ENCODE results near the gene TLX3. TPM values are rescaled to one million over a fixed set of nuclear protein-coding genes. Genes with fewer than 3 reads are reported as not detected.

TLX3 gene
- not detected for total RNA-seq

DNA sequence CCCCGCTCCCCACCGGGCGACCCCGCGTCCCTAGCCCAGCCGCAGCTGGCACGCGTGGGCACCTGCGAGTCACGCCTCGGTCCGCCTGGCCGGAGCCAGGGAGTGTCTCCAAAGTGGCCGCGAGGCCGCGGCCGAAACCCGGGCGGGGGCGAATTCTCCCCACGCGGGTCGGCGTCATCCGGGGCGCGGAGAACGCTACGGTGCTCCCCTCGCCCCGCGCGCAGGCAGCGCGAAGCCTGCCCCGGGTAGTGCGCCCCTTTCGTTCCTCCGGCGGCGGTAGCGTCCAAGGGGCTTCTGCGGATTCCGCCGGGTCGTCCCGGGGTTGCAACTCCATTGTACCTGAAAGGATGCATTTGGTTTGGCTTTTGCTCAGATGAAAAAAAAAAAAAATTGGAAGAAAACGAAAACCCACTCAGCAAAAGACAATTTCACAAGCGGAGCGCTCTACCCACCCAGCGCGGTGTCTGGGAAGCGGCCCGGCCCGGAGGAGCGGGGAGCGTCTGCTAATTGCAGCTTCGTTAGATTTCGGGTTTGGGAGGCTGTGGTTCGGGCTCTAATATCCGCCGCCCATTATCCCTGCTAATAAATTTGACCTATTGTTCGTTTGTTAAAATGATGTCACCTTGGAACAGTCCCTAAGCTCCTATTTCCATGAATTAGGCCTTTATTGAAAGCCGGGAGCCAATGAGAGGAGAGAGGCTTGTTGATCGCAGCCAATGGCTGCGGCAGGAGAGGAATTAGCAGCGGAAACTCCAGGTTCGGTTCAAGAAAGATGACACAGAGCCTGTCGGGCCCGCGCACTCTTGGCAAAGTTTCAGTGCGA, at the start of gene TLX3:
Gene TLX3, plus strand, starts transcription at position 796 of the 823 bp plus-strand sequence. CDS start 118 bp downstream, outside the sequence.
- Mint-ChIP-seq H3K27ac (no peak within 1 kb of the TSS), H3K27me3 (peaks cover 57% of the 10 kb centered on the region), H3K4me1 (peaks cover 13% of the 10 kb centered on the region), H3K9me3 (no peaks in the 10 kb centered on the region), H3K4me3 (no peak within 1 kb of the TSS), H3K36me3 (ENCODE audit: low read depth) (peaks cover 7% of the 10 kb centered on the region)
- no peak for ATAC-seq (replicated peaks)

DNA sequence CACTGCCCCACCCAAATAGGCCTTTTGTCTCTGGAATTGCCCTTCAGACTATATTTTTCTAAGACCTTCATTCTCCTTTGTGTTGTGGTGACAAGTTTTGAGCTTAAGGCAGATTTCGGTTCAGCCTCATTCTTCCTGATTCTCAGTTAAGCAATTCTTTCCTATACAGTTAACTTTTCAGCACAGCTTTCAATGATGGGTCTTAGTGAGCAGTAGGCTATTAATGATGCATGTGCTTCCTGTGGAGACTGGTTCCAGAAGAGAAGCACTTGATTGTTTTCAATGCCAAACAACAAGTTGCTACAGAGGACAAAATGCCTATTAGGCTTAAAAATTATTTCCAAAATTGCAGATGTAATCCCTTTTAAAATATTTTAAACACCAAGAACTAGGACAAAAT, 47.7 kb upstream of the TLX3 start:
- H3K9me3 Mint-ChIP-seq = no peaks in the 10 kb centered on the region
- no peak overlapping the region for H3K4me3 Mint-ChIP-seq
- H3K4me1 Mint-ChIP-seq = peaks cover 7% of the 10 kb centered on the region
- ATAC-seq (replicated peaks) = no peak
- H3K27me3 Mint-ChIP-seq = no peaks in the 10 kb centered on the region
- H3K36me3 Mint-ChIP-seq (ENCODE audit: low read depth) = no peaks in the 10 kb centered on the region
- no peak overlapping the region for H3K27ac Mint-ChIP-seq

DNA sequence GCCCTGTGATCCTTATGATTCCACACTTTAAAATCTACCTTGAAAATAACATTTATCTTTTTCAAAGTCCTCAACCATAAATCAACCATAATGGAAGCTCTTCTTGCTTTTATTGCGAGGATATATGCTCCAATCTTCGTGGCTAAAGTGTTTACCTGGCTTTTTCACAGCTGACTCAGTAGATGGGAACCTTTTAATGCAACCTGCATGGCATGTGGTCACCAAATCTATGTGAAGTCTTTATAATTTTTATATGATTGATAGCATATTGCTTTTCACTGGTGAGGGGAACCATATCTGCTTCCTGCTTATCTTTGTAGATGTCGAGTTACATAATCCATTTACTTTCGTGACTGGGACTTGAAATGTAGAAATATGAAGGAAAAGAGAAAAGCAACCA, 47.1 kb upstream of the TLX3 start:
- no peaks in the 10 kb centered on the region for H3K27me3 Mint-ChIP-seq

DNA sequence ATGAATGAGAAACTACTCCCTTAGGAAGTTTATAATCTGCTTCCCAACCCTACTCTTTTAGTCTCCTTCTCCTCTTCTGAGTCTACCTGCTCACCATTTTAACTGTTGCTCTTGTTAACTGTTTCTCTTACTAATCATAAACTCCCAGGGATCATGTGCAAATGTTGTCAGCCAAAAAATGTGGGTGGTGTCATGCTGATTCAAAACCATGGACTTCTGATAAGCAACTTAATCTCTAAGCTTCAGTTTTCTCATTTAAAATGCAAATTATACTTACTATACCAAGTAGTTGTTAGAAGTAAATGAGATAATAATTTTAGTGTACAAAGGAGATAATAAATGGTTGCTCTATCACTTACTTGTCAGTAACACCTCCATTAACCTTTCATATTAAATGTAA, 45.9 kb upstream of the TLX3 start:
- Mint-ChIP-seq H3K4me3 (no peak overlapping the region), H3K36me3 (ENCODE audit: low read depth) (no peaks in the 10 kb centered on the region), H3K4me1 (peaks cover 7% of the 10 kb centered on the region), H3K9me3 (no peaks in the 10 kb centered on the region), H3K27me3 (no peaks in the 10 kb centered on the region), H3K27ac (no peak overlapping the region)
- no peak for ATAC-seq (replicated peaks)

More for the DNA sequence above, 47.1 kb upstream of the TLX3 start:
- H3K36me3 Mint-ChIP-seq (ENCODE audit: low read depth) = no peaks in the 10 kb centered on the region
- H3K4me3 Mint-ChIP-seq = no peak overlapping the region
- H3K9me3 Mint-ChIP-seq = no peaks in the 10 kb centered on the region
- H3K4me1 Mint-ChIP-seq = peaks cover 7% of the 10 kb centered on the region
- no peak overlapping the region for H3K27ac Mint-ChIP-seq
- no peak for ATAC-seq (replicated peaks)

DNA sequence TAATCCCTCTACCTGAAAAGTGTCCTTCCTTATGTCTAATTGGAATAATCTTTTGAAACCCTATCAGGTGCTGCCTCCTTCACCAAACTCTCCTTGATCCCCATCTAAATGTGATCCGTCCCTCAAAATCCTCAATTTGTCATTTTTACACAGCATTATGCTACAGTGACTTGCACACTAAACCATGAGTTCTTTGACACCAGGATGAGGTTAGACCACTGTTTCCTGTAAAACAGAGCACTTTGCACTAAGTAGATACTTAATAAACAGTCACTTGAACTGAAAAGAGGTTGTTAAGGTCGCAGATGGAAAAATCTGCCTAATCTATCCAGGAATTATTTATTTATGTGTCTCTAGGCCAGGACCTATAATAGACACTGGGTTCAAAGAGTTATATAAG, 44.2 kb upstream of the TLX3 start:
- Mint-ChIP-seq H3K4me1 (peaks cover 7% of the 10 kb centered on the region), H3K36me3 (ENCODE audit: low read depth) (no peaks in the 10 kb centered on the region), H3K4me3 (no peak overlapping the region), H3K27me3 (no peaks in the 10 kb centered on the region), H3K9me3 (no peaks in the 10 kb centered on the region), H3K27ac (no peak overlapping the region)
- peak; percentile 58 for ATAC-seq (replicated peaks)

DNA sequence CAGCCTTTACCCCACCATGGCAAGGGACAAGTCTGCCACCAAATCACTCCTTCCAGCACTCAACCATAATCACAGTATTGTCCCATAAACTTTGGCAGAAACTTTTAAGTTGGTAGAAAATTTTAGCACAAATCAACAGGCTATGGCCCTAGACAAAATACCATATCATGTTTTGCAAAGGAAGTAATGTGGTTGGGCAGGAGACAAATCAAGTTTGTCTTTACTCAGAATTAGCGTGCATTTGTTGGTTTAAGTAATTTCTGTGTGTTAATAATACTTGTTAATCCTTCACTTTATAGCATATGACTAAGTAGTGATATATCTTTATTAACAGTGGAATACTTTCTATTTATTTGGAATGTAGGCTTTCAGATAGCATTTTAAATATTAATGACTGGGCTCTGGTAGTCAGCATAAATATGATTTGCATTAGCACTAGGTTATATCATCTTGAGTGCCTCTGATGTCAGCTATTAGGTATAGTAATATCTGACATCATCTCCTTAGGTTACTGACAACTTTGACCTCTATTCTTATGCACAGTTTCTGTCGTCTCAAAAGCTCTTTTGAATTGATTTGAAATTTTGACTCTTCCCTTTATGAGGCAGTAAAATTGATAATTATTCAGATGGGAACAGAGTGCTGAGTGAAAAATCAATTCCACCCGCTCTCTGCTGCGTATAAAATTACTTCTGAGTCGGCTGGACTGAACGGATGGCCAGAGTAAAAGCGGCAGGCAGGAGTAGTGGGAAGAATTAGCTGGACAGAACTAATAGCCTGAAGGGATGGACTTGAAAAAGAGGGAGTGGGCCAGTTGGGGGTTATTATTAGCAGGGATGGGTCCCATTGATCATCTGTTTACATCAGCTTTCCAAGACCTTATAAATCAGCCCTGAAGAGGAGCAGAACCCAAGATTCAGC, 40.1 kb upstream of the TLX3 start:
- H3K27me3 Mint-ChIP-seq = peaks cover 9% of the 10 kb centered on the region
- ATAC-seq (replicated peaks) = no peak
- peaks cover 3% of the 10 kb centered on the region for H3K9me3 Mint-ChIP-seq
- H3K4me1 Mint-ChIP-seq = peaks cover 7% of the 10 kb centered on the region
- H3K36me3 Mint-ChIP-seq (ENCODE audit: low read depth) = no peaks in the 10 kb centered on the region
- no peak overlapping the region for H3K27ac Mint-ChIP-seq
- no peak overlapping the region for H3K4me3 Mint-ChIP-seq

DNA sequence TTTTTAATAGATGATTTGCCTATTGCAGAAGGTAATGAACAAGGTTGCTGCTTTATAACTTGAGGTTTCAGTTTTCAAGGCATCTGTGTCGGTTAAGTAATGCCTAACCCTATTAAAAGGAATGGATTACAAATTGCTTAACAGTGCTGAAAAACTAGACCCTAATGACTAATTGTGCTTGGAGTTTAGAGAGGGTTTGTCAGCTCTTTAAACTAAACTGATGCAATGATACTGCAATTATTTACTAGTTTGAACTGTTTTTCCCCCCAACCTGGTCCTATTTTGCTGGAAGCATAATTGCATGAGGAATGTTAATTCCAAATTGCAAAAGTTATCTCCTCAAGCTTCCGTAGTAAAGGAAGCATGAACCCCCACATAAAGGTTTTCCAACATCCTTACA, 39.3 kb upstream of the TLX3 start:
- ATAC-seq (replicated peaks) = no peak
- Mint-ChIP-seq H3K27me3 (peaks cover 9% of the 10 kb centered on the region), H3K4me3 (no peak overlapping the region), H3K9me3 (peaks cover 3% of the 10 kb centered on the region), H3K36me3 (ENCODE audit: low read depth) (no peaks in the 10 kb centered on the region), H3K4me1 (peaks cover 4% of the 10 kb centered on the region), H3K27ac (no peak overlapping the region)

DNA sequence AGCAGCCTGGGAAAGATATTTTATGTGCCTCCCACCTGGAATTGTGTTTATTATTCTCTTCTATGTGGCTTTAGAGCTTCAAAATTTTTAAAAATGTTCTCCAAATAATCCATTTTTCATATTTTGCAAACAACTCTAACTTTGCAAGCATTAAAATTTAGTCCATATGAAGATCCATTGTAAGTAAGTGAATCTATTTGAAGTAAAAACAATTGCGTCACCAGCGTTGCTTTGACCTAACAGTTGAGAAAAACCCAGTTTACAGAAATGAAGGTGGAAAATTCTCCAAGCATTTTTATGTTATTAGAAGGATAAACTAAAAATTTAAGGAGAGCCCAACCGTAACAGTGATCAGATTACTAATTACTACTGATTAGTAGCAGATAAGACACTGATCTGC, 38.9 kb upstream of the TLX3 start:
- no peak overlapping the region for H3K4me3 Mint-ChIP-seq
- no peak for ATAC-seq (replicated peaks)
- H3K4me1 Mint-ChIP-seq = peaks cover under 1% of the 10 kb centered on the region
- no peaks in the 10 kb centered on the region for H3K36me3 Mint-ChIP-seq (ENCODE audit: low read depth)
- H3K27ac Mint-ChIP-seq = no peak overlapping the region
- peaks cover 3% of the 10 kb centered on the region for H3K9me3 Mint-ChIP-seq
- H3K27me3 Mint-ChIP-seq = peaks cover 9% of the 10 kb centered on the region

DNA sequence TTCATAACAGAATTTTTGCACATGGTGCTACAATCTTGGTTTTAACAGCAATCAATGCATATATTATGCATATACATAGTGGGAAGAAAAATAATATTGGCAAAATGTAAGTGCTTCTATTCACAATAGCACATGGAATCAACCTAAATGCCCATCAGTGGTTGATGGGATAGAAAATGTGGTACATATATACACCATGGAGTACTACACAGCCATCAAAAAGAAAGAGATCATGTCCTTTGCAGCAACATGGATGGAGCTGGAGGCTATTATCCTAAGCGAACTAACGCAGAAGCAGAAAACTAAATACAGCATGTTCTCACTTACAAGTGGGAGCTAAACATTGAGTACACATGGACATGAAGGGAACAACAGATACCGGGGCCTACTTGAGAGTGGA, 37.2 kb upstream of the TLX3 start:
- no peaks in the 10 kb centered on the region for H3K36me3 Mint-ChIP-seq (ENCODE audit: low read depth)
- peaks cover 3% of the 10 kb centered on the region for H3K9me3 Mint-ChIP-seq
- H3K4me1 Mint-ChIP-seq = no peaks in the 10 kb centered on the region
- peaks cover 9% of the 10 kb centered on the region for H3K27me3 Mint-ChIP-seq
- no peak for ATAC-seq (replicated peaks)
- no peak overlapping the region for H3K4me3 Mint-ChIP-seq
- H3K27ac Mint-ChIP-seq = no peak overlapping the region

DNA sequence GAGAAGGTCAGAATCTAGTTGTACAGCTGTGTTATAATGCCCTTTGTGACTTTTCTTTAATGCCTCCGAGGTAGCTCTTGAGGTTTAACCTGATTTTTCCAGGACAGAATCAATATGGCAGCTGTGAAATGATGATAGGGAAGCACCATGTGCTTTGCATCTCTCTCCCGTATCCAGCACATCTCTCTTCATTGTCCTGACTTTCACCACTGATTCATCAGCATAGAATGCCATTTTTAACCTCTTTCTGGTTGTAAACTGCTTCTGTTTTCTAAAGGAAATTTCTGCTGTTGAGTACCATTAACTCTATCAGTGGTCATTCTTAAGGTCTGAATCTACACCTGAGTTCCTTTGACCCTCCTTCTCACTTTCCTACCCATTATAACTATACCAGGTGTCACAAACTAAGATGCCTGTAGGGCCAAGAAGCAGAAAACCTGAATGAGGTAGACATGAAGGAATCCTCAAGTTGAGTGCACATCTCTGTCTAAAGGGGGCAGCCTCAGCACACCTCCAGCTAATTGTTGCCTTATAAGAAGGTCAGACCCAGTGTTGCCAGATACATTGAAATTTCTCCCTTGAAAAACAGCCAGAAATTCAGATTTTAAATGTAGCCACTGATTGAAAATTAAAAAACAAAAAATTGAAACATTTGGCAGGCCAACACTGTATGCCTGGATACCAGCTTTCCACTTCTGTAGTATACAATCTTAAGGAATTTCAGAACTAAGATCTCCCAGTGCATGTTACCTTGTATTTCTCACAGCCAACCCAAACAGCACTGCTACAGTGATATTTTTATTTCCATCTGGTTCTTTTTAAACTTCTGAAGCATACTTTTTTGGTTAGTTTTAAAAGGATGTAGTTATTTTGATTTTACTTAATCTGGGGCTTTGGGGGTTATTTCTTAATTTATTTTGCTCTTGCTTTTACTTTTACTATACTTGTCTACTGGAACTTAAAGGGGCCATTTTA, 35.8 kb upstream of the TLX3 start:
- Mint-ChIP-seq H3K4me3 (no peak overlapping the region), H3K36me3 (ENCODE audit: low read depth) (no peaks in the 10 kb centered on the region), H3K27ac (no peak overlapping the region), H3K9me3 (peaks cover 3% of the 10 kb centered on the region), H3K27me3 (peaks cover 9% of the 10 kb centered on the region), H3K4me1 (no peaks in the 10 kb centered on the region)
- no peak for ATAC-seq (replicated peaks)

DNA sequence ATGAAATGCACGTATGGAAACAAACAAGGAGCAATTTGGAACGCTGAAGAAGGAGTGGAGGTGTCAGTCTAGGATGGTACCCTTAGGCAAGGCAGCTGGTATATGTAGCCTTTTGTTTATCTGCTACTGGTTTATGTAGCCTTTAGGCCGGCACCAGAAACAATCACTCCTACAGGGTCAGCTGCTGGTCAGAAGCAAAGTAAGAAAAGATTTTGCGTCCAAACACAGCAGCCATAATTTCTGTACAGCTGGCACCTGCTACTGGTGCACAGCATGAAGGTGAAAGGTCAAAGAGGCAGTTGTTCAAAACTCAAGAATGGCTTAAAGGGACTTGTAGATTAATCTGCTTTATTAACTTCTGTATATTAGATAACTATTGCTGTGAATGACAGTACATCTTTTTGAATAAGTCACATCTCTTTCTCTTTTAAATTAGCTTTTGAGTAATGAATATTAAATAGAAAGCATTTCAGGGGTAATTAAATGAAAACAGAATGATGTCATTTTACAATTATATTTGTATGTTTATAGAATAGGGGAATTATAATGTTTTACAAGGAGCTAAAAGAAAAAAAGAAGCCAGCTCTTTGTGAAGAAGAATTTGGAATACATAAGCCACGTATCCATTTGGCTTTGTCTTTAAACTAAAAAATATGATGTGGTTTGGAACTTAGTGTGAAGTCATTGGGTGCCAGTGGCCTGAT, 33.1 kb upstream of the TLX3 start:
- no peaks in the 10 kb centered on the region for H3K4me1 Mint-ChIP-seq
- no peaks in the 10 kb centered on the region for H3K36me3 Mint-ChIP-seq (ENCODE audit: low read depth)
- H3K4me3 Mint-ChIP-seq = no peak overlapping the region
- no peak overlapping the region for H3K27ac Mint-ChIP-seq
- peaks cover 14% of the 10 kb centered on the region for H3K27me3 Mint-ChIP-seq
- H3K9me3 Mint-ChIP-seq = peaks cover 3% of the 10 kb centered on the region
- ATAC-seq (replicated peaks) = no peak

DNA sequence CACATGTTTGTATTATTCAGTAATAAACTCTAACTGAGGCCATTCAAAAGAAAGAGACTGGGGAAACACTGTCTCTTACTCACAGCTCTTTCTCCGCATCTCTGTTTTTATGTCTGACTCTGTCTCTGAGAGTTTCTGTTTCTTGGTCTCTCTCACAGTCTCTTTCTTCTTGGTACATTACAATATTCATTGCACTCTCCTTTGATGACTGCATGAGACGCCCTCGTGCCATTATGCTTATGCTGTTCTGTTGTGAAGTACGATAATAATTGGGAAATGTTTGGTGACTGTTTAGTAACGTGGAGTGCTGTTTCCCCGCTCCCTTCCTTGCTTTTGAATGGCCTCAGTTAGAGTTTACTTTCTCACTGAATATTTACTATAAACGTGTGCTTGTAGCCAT, 25.3 kb upstream of the TLX3 start:
- H3K4me1 Mint-ChIP-seq = no peaks in the 10 kb centered on the region
- H3K27me3 Mint-ChIP-seq = peaks cover 23% of the 10 kb centered on the region
- no peak overlapping the region for H3K4me3 Mint-ChIP-seq
- ATAC-seq (replicated peaks) = no peak
- H3K27ac Mint-ChIP-seq = no peak overlapping the region
- H3K9me3 Mint-ChIP-seq = no peaks in the 10 kb centered on the region
- H3K36me3 Mint-ChIP-seq (ENCODE audit: low read depth) = no peaks in the 10 kb centered on the region

DNA sequence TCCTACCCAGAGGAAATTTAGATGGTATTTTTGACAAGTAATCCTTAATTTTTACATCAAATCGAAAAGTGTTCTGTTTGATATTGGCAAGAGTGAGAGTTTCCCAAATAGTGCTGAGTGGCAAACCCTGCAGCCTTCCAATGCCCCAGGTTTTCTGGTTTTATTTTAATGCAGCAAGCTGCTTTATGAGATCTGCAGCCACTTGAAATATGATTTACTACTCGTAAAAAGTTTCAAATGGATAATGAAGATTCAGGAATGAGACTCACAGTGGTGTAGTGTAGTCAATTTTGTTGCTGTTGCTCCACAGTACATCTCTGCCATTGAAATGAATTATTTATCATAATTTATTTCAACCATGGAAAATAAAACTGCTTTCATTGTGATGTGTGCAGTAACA, 23.6 kb upstream of the TLX3 start:
- peaks cover 22% of the 10 kb centered on the region for H3K27me3 Mint-ChIP-seq
- no peak for ATAC-seq (replicated peaks)
- no peaks in the 10 kb centered on the region for H3K4me1 Mint-ChIP-seq
- no peak overlapping the region for H3K27ac Mint-ChIP-seq
- H3K36me3 Mint-ChIP-seq (ENCODE audit: low read depth) = no peaks in the 10 kb centered on the region
- H3K4me3 Mint-ChIP-seq = no peak overlapping the region
- H3K9me3 Mint-ChIP-seq = no peaks in the 10 kb centered on the region

Data from activated T-helper 17 cell treated with anti-CD3 and anti-CD28 coated beads, Interleukin-2, amount 50 U/mL, for 72 hours (primary cell).